ENCODE measurements around the gene PRR30.
"Not testable (repeated sequence)": the region's sequence is repeated elsewhere in the genome, so short reads cannot be mapped to it uniquely, and the experiment has no call there.

PRR30 gene

GRCh38 chr2:27139310-27139709 lies at the start of gene PRR30:
Gene PRR30 (minus strand): TSS chr2:27139410. CDS start chr2:27138329, 1,081 bp downstream.
- DNase-seq, result peak; percentile 27

- peak; percentile 29 for DNase-seq
Measured at GRCh38 chr2:27186613-27187345, 47.6 kb upstream of the PRR30 start.

GRCh38 chr2:27185331-27186026 lies 46.3 kb upstream of the PRR30 start:
- peak; percentile 44 for DNase-seq

DNA sequence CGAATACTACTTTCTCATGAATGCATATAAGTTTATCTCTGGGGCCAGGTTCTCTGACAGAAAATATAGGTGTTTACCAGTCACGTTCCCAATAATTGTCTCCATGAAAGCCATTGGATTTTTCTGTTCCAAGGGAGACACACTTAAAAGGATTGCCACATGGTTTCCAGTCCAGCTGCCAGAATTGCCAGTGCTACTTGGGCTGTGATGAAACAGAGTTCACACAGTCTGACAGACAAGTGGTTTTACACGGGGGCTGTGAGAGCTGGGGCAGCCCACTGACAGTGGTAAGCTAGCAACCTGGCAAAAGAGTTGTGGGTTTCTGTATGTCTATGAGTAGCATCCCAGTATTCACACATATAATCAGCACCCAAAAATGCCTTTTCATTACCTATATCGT lies 44.9 kb upstream of the PRR30 start:
- DNase-seq, result no peak

GRCh38 chr2:27182346-27182745 lies 43.1 kb upstream of the PRR30 start:
- peak; percentile 21 for DNase-seq

DNA sequence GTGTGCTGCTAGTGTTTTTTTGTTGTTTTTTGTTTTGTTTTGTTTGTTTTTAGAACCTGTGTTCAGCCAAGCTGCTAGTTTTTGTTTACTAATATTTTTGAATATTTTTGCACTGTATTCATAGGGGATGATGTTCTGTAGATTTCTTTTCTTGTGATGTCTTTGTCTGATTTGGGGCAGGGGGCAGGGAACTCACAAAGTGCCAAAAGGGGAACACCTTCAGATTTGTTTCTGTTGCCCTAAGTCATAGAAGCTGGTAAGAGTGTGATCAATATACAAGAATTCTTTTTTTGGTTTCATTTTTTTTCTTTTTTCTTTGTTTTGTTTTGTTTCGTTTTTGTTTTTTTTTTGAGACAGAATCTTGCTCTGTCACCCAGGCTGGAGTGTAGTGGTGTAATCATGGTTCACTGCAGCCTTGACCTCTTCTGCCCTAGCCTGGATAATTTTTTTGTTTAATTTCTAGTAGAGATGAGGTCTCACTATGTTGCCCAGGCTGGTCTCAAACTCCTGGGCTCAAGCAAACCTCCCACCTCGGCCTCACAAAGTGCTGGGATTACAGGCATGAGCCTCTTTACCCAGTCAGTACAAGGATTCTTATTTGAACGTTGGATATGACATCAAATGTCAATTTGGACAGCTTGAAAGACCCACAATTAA lies 40.3 kb upstream of the PRR30 start:
- DNase-seq, result no peak

- no peak for DNase-seq
Measured at GRCh38 chr2:27178469-27178868, 39.3 kb upstream of the PRR30 start.

DNA sequence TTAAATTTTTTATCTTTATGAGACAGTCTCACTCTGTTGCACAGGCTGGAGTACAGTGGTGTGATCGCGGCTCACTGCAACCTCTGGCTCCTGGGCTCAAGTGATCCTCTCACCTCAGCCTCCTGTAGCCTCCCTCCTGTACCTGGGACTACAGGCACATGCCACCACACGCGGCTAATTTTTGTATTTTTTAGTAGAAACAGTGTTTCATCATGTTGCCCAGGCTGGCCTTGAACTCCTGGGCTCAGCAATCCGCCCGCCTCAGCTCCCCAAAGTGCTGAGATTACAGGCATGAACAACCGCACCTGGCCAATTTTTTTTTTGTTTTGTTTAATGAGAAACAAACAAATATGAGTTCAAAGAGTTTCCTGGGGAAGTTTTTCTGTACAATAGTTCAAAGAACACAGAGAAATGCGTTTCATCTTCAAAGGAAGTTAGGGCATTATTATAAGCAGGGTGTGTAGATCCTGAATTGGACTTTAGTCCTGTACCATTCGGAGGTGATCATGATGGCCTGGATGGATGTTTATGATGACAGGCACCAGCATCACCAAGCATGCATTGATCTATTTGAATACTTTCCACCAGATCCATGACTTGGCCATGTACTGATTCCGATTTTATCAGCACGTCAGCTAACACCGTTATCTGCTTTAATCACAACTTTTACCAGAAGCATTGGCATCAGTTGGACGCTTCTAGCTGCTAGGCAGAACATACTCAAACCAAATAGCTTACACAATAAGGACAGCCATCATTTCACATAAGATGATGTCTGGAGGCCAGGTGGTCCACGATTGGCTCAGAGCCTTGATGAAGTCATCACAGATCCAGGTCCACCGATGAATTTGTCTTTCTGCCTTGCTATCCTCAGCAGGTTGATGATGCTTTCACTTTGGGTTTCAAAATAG lies 38.5 kb upstream of the PRR30 start:
- no peak for DNase-seq

DNA sequence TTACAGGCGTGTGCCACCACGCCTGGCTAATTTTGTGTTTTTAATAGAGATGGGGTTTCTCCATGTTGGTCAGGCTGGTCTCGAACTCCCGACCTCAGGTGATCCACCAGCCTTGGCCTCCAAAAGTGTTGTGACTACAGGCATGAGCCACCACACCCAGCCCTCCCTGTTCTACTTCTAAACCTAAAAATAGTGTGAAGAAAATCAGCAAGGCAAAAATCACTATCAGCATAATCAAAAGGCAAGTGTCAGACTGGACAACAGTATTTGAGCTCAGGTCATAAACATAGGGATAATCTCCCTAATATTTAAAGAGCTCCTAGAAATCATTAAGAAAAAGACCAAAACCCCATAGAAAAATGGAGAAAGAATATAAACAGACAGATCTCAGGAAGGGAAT lies 36.6 kb upstream of the PRR30 start:
- DNase-seq, result not testable (repeated sequence)

GRCh38 chr2:27175330-27175729 lies 36.1 kb upstream of the PRR30 start:
- DNase-seq, result no peak

- no peak for DNase-seq
Measured at GRCh38 chr2:27174638-27175037, 35.4 kb upstream of the PRR30 start.

GRCh38 chr2:27171351-27171848 lies 32.2 kb upstream of the PRR30 start:
- no peak for DNase-seq

- DNase-seq, result no peak
Measured at GRCh38 chr2:27170581-27171337, 31.5 kb upstream of the PRR30 start.

- DNase-seq, result no peak
Measured at GRCh38 chr2:27164960-27165763, 26.0 kb upstream of the PRR30 start.

GRCh38 chr2:27162151-27163121 lies 23.2 kb upstream of the PRR30 start:
- DNase-seq, result no peak

GRCh38 chr2:27160191-27160590 lies 21.0 kb upstream of the PRR30 start:
- DNase-seq, result no peak

DNA sequence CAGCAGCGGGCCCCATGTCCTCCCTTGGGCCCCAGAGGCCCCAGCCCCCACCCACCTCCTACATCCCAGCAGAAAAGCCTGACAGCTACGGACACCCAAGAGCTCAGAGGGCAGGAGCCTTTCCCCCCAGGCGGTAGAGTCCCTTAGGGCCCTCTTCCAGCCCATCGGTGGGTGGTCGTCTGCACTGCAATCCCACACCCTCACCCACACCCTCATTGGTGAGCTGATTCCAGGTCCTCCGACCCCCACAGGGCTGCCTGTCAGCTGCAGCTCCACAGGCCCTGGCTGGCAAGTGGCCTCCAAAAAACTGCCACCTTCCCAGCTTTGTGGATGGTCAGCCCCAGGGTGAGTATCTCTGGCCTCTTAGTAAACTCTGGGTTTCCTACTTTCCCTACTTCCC lies 20.1 kb upstream of the PRR30 start:
- DNase-seq, result no peak

GRCh38 chr2:27158468-27158867 lies 19.3 kb upstream of the PRR30 start:
- no peak for DNase-seq

- no peak for DNase-seq
Measured at GRCh38 chr2:27155069-27155520, 15.9 kb upstream of the PRR30 start.

DNA sequence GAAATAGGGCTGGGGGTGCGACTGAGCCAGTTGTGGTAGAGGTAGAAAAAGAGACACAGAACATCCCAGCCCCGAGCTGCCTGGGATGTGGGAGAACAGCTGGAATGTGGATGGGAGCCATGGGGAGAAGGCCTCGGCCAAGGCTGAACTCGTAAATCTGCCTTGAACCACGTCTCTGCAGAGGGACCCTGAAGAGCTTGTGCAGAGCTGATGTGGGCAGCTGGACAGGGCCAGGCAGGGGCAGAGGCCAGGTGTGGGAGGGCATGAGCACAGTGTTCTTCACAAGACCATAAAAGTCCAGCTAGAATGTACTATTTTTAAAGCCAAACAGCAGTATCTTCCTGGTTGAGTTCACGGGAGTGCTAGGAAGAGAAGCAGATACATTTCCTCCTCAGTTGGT lies 15.3 kb upstream of the PRR30 start:
- DNase-seq, result no peak
